CD4-positive, alpha-beta T cell treated with Interleukin-1 beta for 1 hour (primary cell): ENCODE measurements around the gene CMA1.
"Not testable (repeated sequence)": the region's sequence is repeated elsewhere in the genome, so short reads cannot be mapped to it uniquely, and the experiment has no call there.

Experiments
- DNase-seq, 2 donors: peaks; one replicate each; pipeline ENCODE4 v3.0.0-alpha.2; 2020 to 2022

Gene CMA1

GRCh38 chr14:24508155-24508840 lies at the start of gene CMA1:
CMA1 (minus strand) TSS chr14:24508265; CDS start chr14:24508235, 30 bp downstream.
- DNase-seq, result no peak

GRCh38 chr14:24556756-24557155 lies 48.7 kb upstream of the CMA1 start:
- DNase-seq, result no peak

GRCh38 chr14:24549064-24549463 lies 41.0 kb upstream of the CMA1 start:
- not testable (repeated sequence) for DNase-seq

GRCh38 chr14:24542346-24542936 lies 34.4 kb upstream of the CMA1 start:
- no peak for DNase-seq

- DNase-seq, result peak in 1 of 2 donors; percentile 7
Measured at GRCh38 chr14:24535737-24536136, 27.7 kb upstream of the CMA1 start.

- no peak for DNase-seq
Measured at GRCh38 chr14:24534286-24534685, 26.2 kb upstream of the CMA1 start.

- DNase-seq, result not testable (repeated sequence)
Measured at GRCh38 chr14:24525877-24526620, 18.0 kb upstream of the CMA1 start.

GRCh38 chr14:24518851-24519250 lies 10.8 kb upstream of the CMA1 start:
- no peak for DNase-seq

GRCh38 chr14:24514209-24514608 lies 6.1 kb upstream of the CMA1 start:
- no peak for DNase-seq

GRCh38 chr14:24513009-24513408 lies 4.9 kb upstream of the CMA1 start:
- DNase-seq, result no peak

- DNase-seq, result no peak
Measured at GRCh38 chr14:24506443-24506842, 1.6 kb downstream of the CMA1 start.

- no peak for DNase-seq
Measured at GRCh38 chr14:24504425-24504950, 3.6 kb downstream of the CMA1 start.

GRCh38 chr14:24491586-24492408 lies 16.3 kb downstream of the CMA1 start:
- DNase-seq, result not testable (repeated sequence)

GRCh38 chr14:24483604-24484252 lies 24.3 kb downstream of the CMA1 start:
- peak in 1 of 2 donors; percentile 45 for DNase-seq

GRCh38 chr14:24482699-24483303 lies 25.3 kb downstream of the CMA1 start:
- not testable (repeated sequence) for DNase-seq

GRCh38 chr14:24481622-24482324 lies 26.3 kb downstream of the CMA1 start:
- peak; percentile 55 to 57 for DNase-seq

GRCh38 chr14:24479999-24480398 lies 28.1 kb downstream of the CMA1 start:
- not testable (repeated sequence) for DNase-seq

GRCh38 chr14:24475261-24475660 lies 32.8 kb downstream of the CMA1 start:
- DNase-seq, result no peak

GRCh38 chr14:24473211-24473610 lies 34.9 kb downstream of the CMA1 start:
- no peak for DNase-seq

GRCh38 chr14:24470450-24470849 lies 37.6 kb downstream of the CMA1 start:
- not testable (repeated sequence) for DNase-seq

- DNase-seq, result no peak
Measured at GRCh38 chr14:24465805-24466204, 42.3 kb downstream of the CMA1 start.
